Endodermal cell (in vitro differentiated cells): Measurements from ENCODE around the gene KRTCAP2. TPM values are rescaled to one million over a fixed set of nuclear protein-coding genes. Genes with fewer than 3 reads are reported as not detected.

Experiments used
- DNase-seq: peaks from one replicate; pipeline ENCODE4 v3.0.0-alpha.2; 2017
- H3K27ac ChIP-seq: 2 replicates; pipeline ENCODE4 v1.5.1; 2013; ENCODE audit warnings: mild to moderate bottlenecking, low read depth, low read length, moderate library complexity
- H3K27me3 ChIP-seq: 2 replicates; pipeline ENCODE4 v1.6.1; 2013; ENCODE audit warnings: mild to moderate bottlenecking, low read length, moderate library complexity; ENCODE audit not compliant: insufficient read depth, control insufficient read depth, poor library complexity, severe bottlenecking
- H3K36me3 ChIP-seq: 2 replicates; pipeline ENCODE4 v1.7.0; 2013; ENCODE audit warnings: mild to moderate bottlenecking, low read length, moderate library complexity; ENCODE audit not compliant: control insufficient read depth, insufficient read depth
- H3K4me1 ChIP-seq: one replicate; pipeline ENCODE4 v1.7.0; 2013; ENCODE audit warnings: low read length; ENCODE audit not compliant: control insufficient read depth, insufficient read depth
- H3K4me3 ChIP-seq: 2 replicates; pipeline ENCODE4 v1.5.1; 2013; ENCODE audit warnings: mild to moderate bottlenecking, low read length, moderate library complexity
- H3K9ac ChIP-seq: 2 replicates; pipeline ENCODE4 v1.6.1; 2013; ENCODE audit warnings: mild to moderate bottlenecking, low read length, moderate library complexity; ENCODE audit not compliant: poor library complexity, severe bottlenecking; ENCODE audit errors: extremely low read depth
- H3K9me3 ChIP-seq: 2 replicates; pipeline ENCODE4 v1.6.1; 2013; ENCODE audit warnings: mild to moderate bottlenecking, low read length, moderate library complexity; ENCODE audit not compliant: control insufficient read depth
- H3K27ac Mint-ChIP-seq: 2 replicates; pipeline ENCODE4 v1.8.0; 2020; ENCODE audit warnings: mixed read lengths
- H3K27me3 Mint-ChIP-seq: 2 replicates; pipeline ENCODE4 v1.8.0; 2021; ENCODE audit warnings: mild to moderate bottlenecking, mixed read lengths; ENCODE audit not compliant: insufficient read depth
- H3K36me3 Mint-ChIP-seq: 2 replicates; pipeline ENCODE4 v1.8.0; 2020; ENCODE audit warnings: low read depth, mixed read lengths
- H3K4me1 Mint-ChIP-seq: 2 replicates; pipeline ENCODE4 v1.8.0; 2020; ENCODE audit warnings: mixed read lengths
- H3K4me3 Mint-ChIP-seq: 2 replicates; pipeline ENCODE4 v1.8.0; 2020; ENCODE audit warnings: mild to moderate bottlenecking, moderate library complexity, mixed read lengths
- H3K9me3 Mint-ChIP-seq: 2 replicates; pipeline ENCODE4 v1.8.0; 2020; ENCODE audit warnings: mild to moderate bottlenecking, mixed read lengths
- CTCF ChIP-seq: fragments of 200-600 bp; sonication (generic); conservative IDR thresholded peaks from 2 replicates; pipeline ENCODE4 v1.5.0; 2021; ENCODE audit warnings: antibody characterized with exemption, mild to moderate bottlenecking
- WGBS, 2 experiments: methylation state at CpG; one replicate each; pipeline versions ENCODE4 v1.1.5 to v1.1.7; 2013; ENCODE audit warnings: missing lambda C conversion rate in 2 of 2, mixed read lengths in 1 of 2; ENCODE audit not compliant: insufficient coverage in 1 of 2, insufficient read length in 1 of 2; 5-methylcytosine and 5-hydroxymethylcytosine counted together
- total RNA-seq, 2 donors: library from RNA; stranded (reverse); fragmentation: NEBNext Ultra II Directional in 1 of 2; extraction: Animal tissue kit (Norgen Biotek cat#: 25700) in 1 of 2; gene quantifications; 2 replicates in 1 of 2; 3 replicates in 1 of 2; pipeline ENCODE4 v1.2.1, GENCODE V29; 2021

Gene KRTCAP2
- total RNA-seq, 2 donors from 2014 or later, result 143 to 152 TPM

DNA sequence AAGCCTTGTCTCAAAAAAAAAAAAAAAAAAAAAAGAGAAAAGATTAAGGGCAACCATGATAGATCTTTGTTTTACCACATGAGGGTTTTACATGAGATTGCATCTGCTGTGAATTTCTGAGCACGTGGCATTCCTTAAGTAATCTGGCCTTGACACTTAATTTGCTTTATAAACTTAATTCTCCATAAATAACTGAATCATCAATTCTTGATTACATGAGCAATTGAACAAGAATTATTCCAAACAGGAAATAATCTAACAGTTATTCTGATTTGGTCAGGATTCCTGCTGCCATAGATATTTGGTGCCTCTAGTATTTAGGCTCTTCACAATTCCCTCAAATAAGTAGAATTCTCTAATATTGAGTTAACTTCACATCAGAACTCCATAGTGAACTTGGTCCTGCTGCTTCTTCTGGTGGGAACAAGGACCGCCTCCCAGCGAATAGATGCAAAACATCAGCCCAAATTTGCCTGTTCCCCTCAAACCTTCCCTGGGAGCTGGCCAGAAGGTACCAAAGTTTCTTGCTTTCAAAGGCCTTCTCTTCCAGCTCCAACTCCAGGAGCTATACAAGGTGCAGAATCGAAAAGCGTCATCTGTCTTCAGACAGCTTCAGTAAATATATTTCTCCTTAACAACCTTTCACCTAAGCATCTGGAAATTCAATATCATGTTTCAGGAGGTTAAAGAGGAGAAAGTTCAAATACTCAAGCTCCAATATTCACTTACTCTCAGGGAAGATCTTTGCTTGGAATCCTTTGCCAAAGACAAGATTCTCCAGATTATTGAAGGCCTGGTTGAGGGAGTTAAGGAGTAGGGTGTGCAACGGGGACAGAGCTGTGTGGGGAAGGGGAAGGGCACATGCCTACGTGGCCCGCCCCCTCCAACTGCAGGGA is 1.0 kb downstream of the KRTCAP2 start:
- DNase-seq, result peak; percentile 8
- Mint-ChIP-seq H3K4me3 (peak overlapping the region; percentile 97), H3K4me1 (peaks cover 17% of the 10 kb centered on the region), H3K9me3 (no peaks in the 10 kb centered on the region), H3K36me3 (peaks cover 16% of the 10 kb centered on the region), H3K27me3 (peaks cover 15% of the 10 kb centered on the region), H3K27ac (peak overlapping the region; percentile 96)
- no peak for TF ChIP-seq CTCF
- Histone ChIP-seq H3K9ac (peak overlapping the region; percentile 81), H3K4me1 (no peaks in the 10 kb centered on the region), H3K27me3 (no peaks in the 10 kb centered on the region), H3K27ac (no peak overlapping the region), H3K4me3 (peak overlapping the region; percentile 94), H3K9me3 (no peaks in the 10 kb centered on the region), H3K36me3 (peaks cover 16% of the 10 kb centered on the region)
- WGBS, 2 experiments, result 52 to 93% methylated on average over 3 to 8 of the region's 8 CpGs

DNA sequence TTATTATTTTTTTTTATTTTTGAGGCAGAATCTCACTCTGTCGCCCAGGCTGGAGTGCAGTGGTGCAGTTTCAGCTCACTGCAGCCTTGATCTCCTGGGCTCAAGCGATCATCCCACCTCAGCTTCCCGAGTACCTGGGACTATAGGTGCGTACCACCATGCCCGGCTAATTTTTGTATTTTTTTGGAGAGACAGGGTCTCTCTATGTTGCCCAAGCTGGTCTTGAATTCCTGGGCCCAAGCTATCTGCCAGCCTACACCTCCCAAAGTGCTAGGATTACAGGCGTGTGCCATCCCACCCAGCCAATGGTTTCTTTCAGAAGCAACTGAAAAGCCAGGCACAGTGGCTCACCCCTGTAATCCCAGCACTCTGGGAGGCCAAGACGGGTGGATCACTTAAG is 2.3 kb downstream of the KRTCAP2 start:
- Histone ChIP-seq H3K9me3 (no peaks in the 10 kb centered on the region), H3K4me1 (no peaks in the 10 kb centered on the region), H3K27me3 (no peaks in the 10 kb centered on the region), H3K4me3 (no peak overlapping the region), H3K27ac (no peak overlapping the region), H3K36me3 (peaks cover 13% of the 10 kb centered on the region), H3K9ac (no peak overlapping the region)
- Mint-ChIP-seq H3K4me1 (peaks cover 17% of the 10 kb centered on the region), H3K9me3 (no peaks in the 10 kb centered on the region), H3K4me3 (no peak overlapping the region), H3K27ac (no peak overlapping the region), H3K36me3 (peaks cover 16% of the 10 kb centered on the region), H3K27me3 (peaks cover 15% of the 10 kb centered on the region)
- WGBS, 2 experiments, result 91 to 95% methylated on average over 7 of the region's 7 CpGs
- peak; percentile 5 for DNase-seq
- TF ChIP-seq CTCF, result no peak

GRCh38 chr1:155170101-155170785 is 2.9 kb downstream of the KRTCAP2 start:
- Histone ChIP-seq H3K4me3 (no peak overlapping the region), H3K9ac (no peak overlapping the region), H3K4me1 (no peaks in the 10 kb centered on the region), H3K27me3 (no peaks in the 10 kb centered on the region), H3K27ac (no peak overlapping the region), H3K9me3 (no peaks in the 10 kb centered on the region), H3K36me3 (peaks cover 13% of the 10 kb centered on the region)
- peaks cover 12% of the 10 kb centered on the region for H3K27me3 Mint-ChIP-seq
- peaks cover 16% of the 10 kb centered on the region for H3K36me3 Mint-ChIP-seq
- no peak for TF ChIP-seq CTCF
- H3K9me3 Mint-ChIP-seq, result no peaks in the 10 kb centered on the region
- H3K4me1 Mint-ChIP-seq, result peaks cover 17% of the 10 kb centered on the region
- H3K4me3 Mint-ChIP-seq, result no peak overlapping the region
- 93% methylated on average over 1 of the region's 2 CpGs; no CpG with 5 or more reads in 1 of the 2 experiments for WGBS, 2 experiments
- H3K27ac Mint-ChIP-seq, result no peak overlapping the region
- peak; percentile 13 for DNase-seq
